Esophagus squamous epithelium (tissue), 4 donors: ENCODE results near the gene CSGALNACT2.

Source experiments
- POLR2A ChIP-seq, 4 donors: fragments of 450-650 bp; IDR thresholded peaks; one replicate each; pipeline ENCODE4 v1.6.1; 2017; ENCODE audit warnings: antibody characterized with exemption in 4 of 4, mild to moderate bottlenecking in 4 of 4, moderate library complexity in 3 of 4
- TF ChIP-seq, protein P1 (sequence below), 6 experiments: fragments of 450-650 bp in 4 of 6; fragments of 200-600 bp in 2 of 6; sonication (generic) in 2 of 6; IDR thresholded peaks; one replicate each; pipeline ENCODE4 v1.5.1; 2016 to 2019; ENCODE audit warnings: antibody characterized with exemption in 6 of 6, mild to moderate bottlenecking in 4 of 6, moderate library complexity in 4 of 6

DNA sequence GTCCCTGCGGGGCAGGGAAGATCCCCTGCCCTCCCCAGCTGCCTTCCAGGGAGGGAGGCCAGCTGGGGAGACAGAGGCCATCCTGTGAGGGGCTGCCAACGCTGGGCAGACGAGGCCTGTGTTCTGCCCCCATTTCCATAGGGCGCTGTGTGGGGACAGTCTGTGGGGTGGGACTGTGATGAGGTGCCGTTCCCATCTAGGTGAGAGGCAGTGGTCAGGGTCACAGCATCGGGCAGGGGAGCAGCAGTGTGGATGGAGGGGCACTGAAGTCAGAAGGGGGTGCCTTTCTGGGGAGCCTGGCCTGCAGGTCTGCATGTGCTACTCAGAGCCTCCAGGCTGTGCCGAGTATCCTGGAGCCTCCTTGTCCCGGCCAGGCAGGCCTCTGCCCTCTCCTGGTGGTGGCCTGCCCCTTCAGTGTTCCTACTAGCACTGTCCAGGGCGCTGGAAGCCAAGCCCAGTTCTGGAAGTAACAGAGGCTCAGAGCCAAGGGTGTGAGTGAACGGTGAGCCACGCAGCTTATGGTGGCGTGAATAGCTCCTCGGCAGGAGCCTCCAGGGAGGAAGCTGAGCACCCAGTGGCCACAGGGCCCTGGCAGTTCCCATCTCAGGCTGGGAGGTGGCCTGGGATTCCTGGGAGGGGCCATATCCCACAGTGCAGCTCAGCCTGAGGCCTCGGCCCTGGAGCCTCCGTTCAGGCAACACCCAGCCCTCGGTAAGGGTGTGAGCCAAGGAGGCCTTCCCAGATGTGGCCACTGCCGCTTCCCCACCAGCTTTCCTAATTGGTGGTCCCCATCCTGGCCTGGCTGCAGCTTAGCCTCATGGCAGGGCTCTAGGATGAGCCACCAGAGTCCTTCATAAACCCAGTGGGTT is 23.3 kb upstream of the CSGALNACT2 start:
- TF ChIP-seq, protein P1, sequence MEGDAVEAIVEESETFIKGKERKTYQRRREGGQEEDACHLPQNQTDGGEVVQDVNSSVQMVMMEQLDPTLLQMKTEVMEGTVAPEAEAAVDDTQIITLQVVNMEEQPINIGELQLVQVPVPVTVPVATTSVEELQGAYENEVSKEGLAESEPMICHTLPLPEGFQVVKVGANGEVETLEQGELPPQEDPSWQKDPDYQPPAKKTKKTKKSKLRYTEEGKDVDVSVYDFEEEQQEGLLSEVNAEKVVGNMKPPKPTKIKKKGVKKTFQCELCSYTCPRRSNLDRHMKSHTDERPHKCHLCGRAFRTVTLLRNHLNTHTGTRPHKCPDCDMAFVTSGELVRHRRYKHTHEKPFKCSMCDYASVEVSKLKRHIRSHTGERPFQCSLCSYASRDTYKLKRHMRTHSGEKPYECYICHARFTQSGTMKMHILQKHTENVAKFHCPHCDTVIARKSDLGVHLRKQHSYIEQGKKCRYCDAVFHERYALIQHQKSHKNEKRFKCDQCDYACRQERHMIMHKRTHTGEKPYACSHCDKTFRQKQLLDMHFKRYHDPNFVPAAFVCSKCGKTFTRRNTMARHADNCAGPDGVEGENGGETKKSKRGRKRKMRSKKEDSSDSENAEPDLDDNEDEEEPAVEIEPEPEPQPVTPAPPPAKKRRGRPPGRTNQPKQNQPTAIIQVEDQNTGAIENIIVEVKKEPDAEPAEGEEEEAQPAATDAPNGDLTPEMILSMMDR (IDR thresholded peaks at IDR 0.05), result no peak
- TF ChIP-seq POLR2A (IDR thresholded peaks at IDR 0.05), result no peak
